WTC11 (cell line): ENCODE data around the gene NUDT11. TPM values are rescaled to one million over a fixed set of nuclear protein-coding genes. Genes with fewer than 3 reads are reported as not detected.
"Not testable (repeated sequence)": the region's sequence is repeated elsewhere in the genome, so short reads cannot be mapped to it uniquely, and the experiment has no call there.

Experiments
- ATAC-seq: fragments of 200-7000 bp; cut with Tn5 transposase; 2 replicates; pipeline ENCODE4 v1.10.0; 2021; ENCODE audit warnings: mild to moderate bottlenecking, moderate library complexity
- CTCF ChIA-PET: fragments of 300-600 bp; sonication (Branson Sonifier 250); formaldehyde crosslinking; loops from one replicate; lab custom pipeline; 2021; ENCODE audit warnings: antibody characterized with exemption; lab: Charles Lee
- POLR2A ChIA-PET: fragments of 350-600 bp; sonication (Branson Sonifier 250); formaldehyde crosslinking; loops from one replicate; lab custom pipeline; 2021; ENCODE audit warnings: antibody characterized with exemption; lab: Charles Lee
- DNase-seq: peaks from one replicate; pipeline ENCODE4 v3.0.0; 2021; ENCODE audit warnings: low spot score
- H3K27ac Mint-ChIP-seq: 2 replicates; pipeline ENCODE4 v1.8.0; 2021; ENCODE audit warnings: mixed read lengths
- H3K27me3 Mint-ChIP-seq: 2 replicates; pipeline ENCODE4 v1.8.0; 2021; ENCODE audit warnings: low read depth, mild to moderate bottlenecking, moderate library complexity, mixed read lengths
- H3K36me3 Mint-ChIP-seq: 2 replicates; pipeline ENCODE4 v1.8.0; 2021; ENCODE audit warnings: mixed read lengths
- H3K4me1 Mint-ChIP-seq: 2 replicates; pipeline ENCODE4 v1.8.0; 2022; ENCODE audit warnings: mixed read lengths
- H3K4me3 Mint-ChIP-seq: 2 replicates; pipeline ENCODE4 v1.8.0; 2021; ENCODE audit warnings: mild to moderate bottlenecking, moderate library complexity, mixed read lengths
- H3K9me3 Mint-ChIP-seq: 2 replicates; pipeline ENCODE4 v1.8.0; 2021; ENCODE audit warnings: mixed read lengths
- AR ChIP-seq: fragments of 250-450 bp; sonication (Bioruptor Pico); IDR thresholded peaks from 2 replicates; pipeline ENCODE4 v1.9.0; 2021; ENCODE audit warnings: mild to moderate bottlenecking
- ATF1 ChIP-seq: sonication (generic); formaldehyde crosslinking; IDR thresholded peaks from 2 replicates; pipeline ENCODE4 v1.8.1; 2023; ENCODE audit warnings: mild to moderate bottlenecking, moderate library complexity, missing genetic modification reagents
- ATF2 ChIP-seq: sonication (generic); formaldehyde crosslinking; IDR thresholded peaks from 2 replicates; pipeline ENCODE4 v1.8.1; 2022; ENCODE audit warnings: low read depth, missing genetic modification reagents, borderline replicate concordance
- ATF3 ChIP-seq: sonication (generic); formaldehyde crosslinking; conservative IDR thresholded peaks from 2 replicates; pipeline ENCODE4 v1.8.1; 2022; ENCODE audit warnings: mild to moderate bottlenecking, missing genetic modification reagents
- CBFB ChIP-seq: sonication (generic); formaldehyde crosslinking; IDR thresholded peaks from 2 replicates; pipeline ENCODE4 v1.8.1; 2022; ENCODE audit warnings: mild to moderate bottlenecking, low read depth, missing genetic modification reagents
- CREM ChIP-seq: sonication (generic); formaldehyde crosslinking; IDR thresholded peaks from 2 replicates; pipeline ENCODE4 v1.8.1; 2022; ENCODE audit warnings: mild to moderate bottlenecking, missing genetic modification reagents, moderate library complexity
- CTCF ChIP-seq: fragments of 200-600 bp; IDR thresholded peaks from 2 replicates; pipeline ENCODE4 v1.8.0; 2022; ENCODE audit warnings: antibody characterized with exemption
- JAZF1 ChIP-seq: fragments of 250-450 bp; sonication (Bioruptor Pico); IDR thresholded peaks from 2 replicates; pipeline ENCODE4 v1.9.0; 2021; ENCODE audit warnings: moderate library complexity, mild to moderate bottlenecking, inconsistent platforms
- NR2C2 ChIP-seq: sonication (generic); formaldehyde crosslinking; IDR thresholded peaks from 2 replicates; pipeline ENCODE4 v1.8.0; 2022; ENCODE audit warnings: mild to moderate bottlenecking, missing genetic modification reagents
- SP1 ChIP-seq: sonication (generic); formaldehyde crosslinking; conservative IDR thresholded peaks from 2 replicates; pipeline ENCODE4 v1.8.1; 2022; ENCODE audit warnings: missing genetic modification reagents
- TEAD4 ChIP-seq: sonication (generic); formaldehyde crosslinking; IDR thresholded peaks from 2 replicates; pipeline ENCODE4 v1.8.0; 2022; ENCODE audit warnings: mild to moderate bottlenecking, missing genetic modification reagents
- ZNF219 ChIP-seq: sonication (generic); formaldehyde crosslinking; IDR thresholded peaks from 2 replicates; pipeline ENCODE4 v1.8.0; 2023; ENCODE audit warnings: missing genetic modification reagents, mild to moderate bottlenecking, borderline replicate concordance
- ZNF263 ChIP-seq: sonication (generic); formaldehyde crosslinking; IDR thresholded peaks from 2 replicates; pipeline ENCODE4 v1.8.1; 2022; ENCODE audit warnings: low read depth, mild to moderate bottlenecking, moderate library complexity, missing genetic modification reagents
- ZNF317 ChIP-seq: sonication (generic); formaldehyde crosslinking; IDR thresholded peaks from 2 replicates; pipeline ENCODE4 v1.8.1; 2023; ENCODE audit warnings: low read depth, mild to moderate bottlenecking, moderate library complexity, missing genetic modification reagents, borderline replicate concordance
- total RNA-seq: library from RNA; stranded (reverse); gene quantifications from 3 replicates; pipeline ENCODE4 v1.2.3, GENCODE V29; 2021
- TF ChIP-seq, protein P1 (sequence below): sonication (generic); formaldehyde crosslinking; IDR thresholded peaks from 2 replicates; pipeline ENCODE4 v1.8.0; 2022; ENCODE audit warnings: mild to moderate bottlenecking, missing genetic modification reagents
- TF ChIP-seq, protein P2 (sequence below): sonication (generic); formaldehyde crosslinking; IDR thresholded peaks from 2 replicates; pipeline ENCODE4 v1.8.0; 2023; ENCODE audit warnings: missing genetic modification reagents, mild to moderate bottlenecking, borderline replicate concordance

Gene NUDT11
- total RNA-seq, 1 experiment from 2014 or later = 27.8 TPM

- DNase-seq = peak; percentile 25
- POLR2A ChIA-PET = interaction anchor here (0.6 kb wide), 1 partner anchor 14 kb away, joined by 4 read pairs; no protein-coding TSS in a partner anchor
- peak overlapping the region; percentile 79 for H3K4me3 Mint-ChIP-seq
- not testable (repeated sequence) for H3K27me3 Mint-ChIP-seq, H3K36me3 Mint-ChIP-seq, H3K9me3 Mint-ChIP-seq, H3K27ac Mint-ChIP-seq
- H3K4me1 Mint-ChIP-seq = peaks cover 17% of the 10 kb centered on the region
- peak; percentile 78; the same call in 1 of the 2 replicates for TF ChIP-seq ZNF263
- CTCF ChIA-PET = interaction anchor here (1.0 kb wide), 1 partner anchor 75 kb away, joined by 3 read pairs; no protein-coding TSS in a partner anchor
- ATAC-seq = peak; percentile 46
These were observed 497 bp downstream of the NUDT11 start for GRCh38 chrX:51495701-51496488.

DNA sequence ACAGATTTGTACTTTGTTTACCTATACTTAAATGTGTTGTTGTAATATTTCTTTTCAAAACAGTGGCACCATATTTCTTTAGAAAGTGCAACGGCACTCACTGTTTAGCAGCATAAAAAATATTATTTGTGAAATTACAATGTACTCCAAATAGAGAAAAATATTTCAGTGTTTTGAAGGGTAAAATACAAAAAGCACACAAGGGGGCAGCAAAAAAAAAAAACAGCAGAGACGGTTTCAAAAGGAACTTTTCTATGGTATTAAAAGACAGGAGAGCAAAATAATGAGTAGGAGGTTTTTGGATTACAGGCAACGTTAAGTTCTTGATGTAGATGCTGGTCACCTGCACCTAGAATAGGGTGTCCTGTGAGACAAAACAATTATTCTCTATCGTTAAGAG is 2.0 kb downstream of the NUDT11 start:
- peak overlapping the region; percentile 79 for H3K4me3 Mint-ChIP-seq
- ATAC-seq (no peak), DNase-seq (no peak)
- H3K9me3 Mint-ChIP-seq = peaks cover 5% of the 10 kb centered on the region; the same call in 1 of the 2 replicates
- peaks cover 17% of the 10 kb centered on the region for H3K4me1 Mint-ChIP-seq
- H3K27me3 Mint-ChIP-seq = peaks cover 3% of the 10 kb centered on the region; the same call in 1 of the 2 replicates
- TF ChIP-seq ZNF219 (no peak), ATF1 (no peak)
- no peak overlapping the region for H3K27ac Mint-ChIP-seq
- POLR2A ChIA-PET = no interaction called here
- CTCF ChIA-PET = no interaction called here
- peaks cover 6% of the 10 kb centered on the region; the same call in 1 of the 2 replicates for H3K36me3 Mint-ChIP-seq

DNA sequence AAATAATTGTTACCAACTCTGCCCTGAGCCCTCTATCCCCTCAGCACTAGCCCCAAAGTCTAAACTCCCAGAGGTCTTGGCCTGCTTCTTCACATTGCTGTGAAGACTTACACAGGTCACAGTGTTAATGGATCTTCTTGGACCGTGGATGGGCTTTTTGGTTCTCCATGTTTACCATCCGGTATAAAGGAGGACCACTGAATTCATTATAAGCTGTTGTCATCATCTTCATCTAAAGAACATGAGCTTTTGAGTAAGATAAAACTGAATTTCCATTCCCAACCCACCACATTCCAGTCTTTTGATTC is 8.5 kb downstream of the NUDT11 start:
- POLR2A ChIA-PET = no interaction called here
- Mint-ChIP-seq H3K9me3 (no peaks in the 10 kb centered on the region), H3K4me3 (no peak overlapping the region), H3K4me1 (0 out of 2 replicates have a peak, but pooled peaks cover 6% of the 10 kb centered on the region), H3K27me3 (no peaks in the 10 kb centered on the region), H3K36me3 (peaks cover 6% of the 10 kb centered on the region; the same call in 1 of the 2 replicates), H3K27ac (no peak overlapping the region)
- CTCF ChIA-PET = interaction anchor here (0.9 to 1.9 kb wide), 4 partner anchors 9 to 154 kb away, joined by 3 to 11 read pairs (median 4); no protein-coding TSS in a partner anchor
- ATAC-seq = no peak
- no peak for DNase-seq
- TF ChIP-seq CREM (CRISPR knock-in tag) = no peak

GRCh38 chrX:51484616-51485015 is 11.8 kb downstream of the NUDT11 start:
- Mint-ChIP-seq H3K4me1 (0 out of 2 replicates have a peak, but pooled peaks cover 8% of the 10 kb centered on the region), H3K36me3 (peaks cover 3% of the 10 kb centered on the region; the same call in 1 of the 2 replicates), H3K27ac (no peak overlapping the region), H3K9me3 (peaks cover 3% of the 10 kb centered on the region; the same call in 1 of the 2 replicates), H3K4me3 (no peak overlapping the region), H3K27me3 (no peaks in the 10 kb centered on the region)
- POLR2A ChIA-PET = no interaction called here
- DNase-seq = no peak
- ATAC-seq = no peak
- CTCF ChIA-PET = no interaction called here
- TF ChIP-seq NR2C2 (CRISPR knock-in tag) = no peak
- TF ChIP-seq AR = no peak
- TF ChIP-seq CTCF = no peak
- TF ChIP-seq TEAD4 (CRISPR knock-in tag) = no peak
- TF ChIP-seq, protein P1, sequence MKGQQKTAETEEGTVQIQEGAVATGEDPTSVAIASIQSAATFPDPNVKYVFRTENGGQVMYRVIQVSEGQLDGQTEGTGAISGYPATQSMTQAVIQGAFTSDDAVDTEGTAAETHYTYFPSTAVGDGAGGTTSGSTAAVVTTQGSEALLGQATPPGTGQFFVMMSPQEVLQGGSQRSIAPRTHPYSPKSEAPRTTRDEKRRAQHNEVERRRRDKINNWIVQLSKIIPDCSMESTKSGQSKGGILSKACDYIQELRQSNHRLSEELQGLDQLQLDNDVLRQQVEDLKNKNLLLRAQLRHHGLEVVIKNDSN (CRISPR knock-in tag) = no peak
- no peak for TF ChIP-seq SP1 (CRISPR knock-in tag)
- no peak for TF ChIP-seq ATF3 (CRISPR knock-in tag)
- no peak for TF ChIP-seq ZNF317 (CRISPR knock-in tag)
- no peak for TF ChIP-seq CBFB (CRISPR knock-in tag)
- TF ChIP-seq ATF2 = no peak
- TF ChIP-seq, protein P2, sequence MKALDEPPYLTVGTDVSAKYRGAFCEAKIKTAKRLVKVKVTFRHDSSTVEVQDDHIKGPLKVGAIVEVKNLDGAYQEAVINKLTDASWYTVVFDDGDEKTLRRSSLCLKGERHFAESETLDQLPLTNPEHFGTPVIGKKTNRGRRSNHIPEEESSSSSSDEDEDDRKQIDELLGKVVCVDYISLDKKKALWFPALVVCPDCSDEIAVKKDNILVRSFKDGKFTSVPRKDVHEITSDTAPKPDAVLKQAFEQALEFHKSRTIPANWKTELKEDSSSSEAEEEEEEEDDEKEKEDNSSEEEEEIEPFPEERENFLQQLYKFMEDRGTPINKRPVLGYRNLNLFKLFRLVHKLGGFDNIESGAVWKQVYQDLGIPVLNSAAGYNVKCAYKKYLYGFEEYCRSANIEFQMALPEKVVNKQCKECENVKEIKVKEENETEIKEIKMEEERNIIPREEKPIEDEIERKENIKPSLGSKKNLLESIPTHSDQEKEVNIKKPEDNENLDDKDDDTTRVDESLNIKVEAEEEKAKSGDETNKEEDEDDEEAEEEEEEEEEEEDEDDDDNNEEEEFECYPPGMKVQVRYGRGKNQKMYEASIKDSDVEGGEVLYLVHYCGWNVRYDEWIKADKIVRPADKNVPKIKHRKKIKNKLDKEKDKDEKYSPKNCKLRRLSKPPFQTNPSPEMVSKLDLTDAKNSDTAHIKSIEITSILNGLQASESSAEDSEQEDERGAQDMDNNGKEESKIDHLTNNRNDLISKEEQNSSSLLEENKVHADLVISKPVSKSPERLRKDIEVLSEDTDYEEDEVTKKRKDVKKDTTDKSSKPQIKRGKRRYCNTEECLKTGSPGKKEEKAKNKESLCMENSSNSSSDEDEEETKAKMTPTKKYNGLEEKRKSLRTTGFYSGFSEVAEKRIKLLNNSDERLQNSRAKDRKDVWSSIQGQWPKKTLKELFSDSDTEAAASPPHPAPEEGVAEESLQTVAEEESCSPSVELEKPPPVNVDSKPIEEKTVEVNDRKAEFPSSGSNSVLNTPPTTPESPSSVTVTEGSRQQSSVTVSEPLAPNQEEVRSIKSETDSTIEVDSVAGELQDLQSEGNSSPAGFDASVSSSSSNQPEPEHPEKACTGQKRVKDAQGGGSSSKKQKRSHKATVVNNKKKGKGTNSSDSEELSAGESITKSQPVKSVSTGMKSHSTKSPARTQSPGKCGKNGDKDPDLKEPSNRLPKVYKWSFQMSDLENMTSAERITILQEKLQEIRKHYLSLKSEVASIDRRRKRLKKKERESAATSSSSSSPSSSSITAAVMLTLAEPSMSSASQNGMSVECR (CRISPR knock-in tag) = no peak
- no peak for TF ChIP-seq JAZF1 (CRISPR knock-in tag)
